Astrocyte of the spinal cord (primary cell): ENCODE measurements around the gene MBOAT7.
A peak's percentile ranks its signal among the peaks of the same experiment; 100 is the strongest.

Experiments
- DNase-seq: peaks from one replicate; pipeline ENCODE4 v3.0.0; 2011; ENCODE audit warnings: low read depth, low spot score
- H3K4me3 ChIP-seq: 2 replicates; pipeline ENCODE4 v1.5.1; 2011; ENCODE audit warnings: low read depth, mild to moderate bottlenecking, low read length, moderate library complexity
- in situ Hi-C: cut with HindIII; loops from 2 replicates; pipeline ENCODE4 v1.10.0; 2017; ENCODE audit warnings: low sequenced_read_pairs
- TF ChIP-seq, protein P1 (sequence below): IDR thresholded peaks from 2 replicates; pipeline ENCODE4 v1.5.1; 2012; ENCODE audit warnings: low read depth, mild to moderate bottlenecking, low read length, inconsistent platforms

The MBOAT7 gene

DNA sequence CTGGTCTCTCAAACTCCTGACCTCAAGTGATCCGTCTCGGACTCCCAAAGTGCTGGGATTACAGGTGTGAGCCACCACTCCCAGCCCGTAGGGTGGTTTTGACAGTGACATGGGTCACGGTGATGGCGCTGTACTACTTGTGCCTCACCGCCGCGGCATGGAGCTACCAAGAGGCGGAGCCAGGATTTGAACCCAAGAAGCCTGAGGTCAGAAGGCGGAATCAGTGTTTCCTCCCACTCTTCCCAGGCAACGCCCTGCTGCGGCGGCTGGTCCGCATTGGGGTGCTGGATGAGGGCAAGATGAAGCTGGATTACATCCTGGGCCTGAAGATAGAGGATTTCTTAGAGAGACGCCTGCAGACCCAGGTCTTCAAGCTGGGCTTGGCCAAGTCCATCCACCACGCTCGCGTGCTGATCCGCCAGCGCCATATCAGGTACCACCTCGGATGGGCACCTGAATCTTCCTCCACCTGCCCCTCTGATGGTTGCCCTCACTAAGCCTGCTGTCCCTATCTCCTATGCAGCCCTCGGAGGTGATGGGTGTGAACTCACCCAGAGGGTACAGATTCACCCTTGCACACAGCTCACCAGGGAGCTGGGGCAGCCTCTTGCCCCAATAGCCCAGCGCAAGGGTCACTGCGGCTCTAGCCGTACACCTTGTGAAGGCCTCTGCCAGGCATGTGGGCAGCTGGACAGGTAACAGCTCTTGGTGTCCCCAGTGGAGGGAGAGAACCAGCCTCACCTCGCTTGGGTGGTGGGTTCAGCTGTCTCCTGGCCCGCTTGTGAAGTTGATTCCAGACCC lies 16.9 kb upstream of the MBOAT7 start:
- in situ Hi-C loops, result no loop called here
- TF ChIP-seq, protein P1, sequence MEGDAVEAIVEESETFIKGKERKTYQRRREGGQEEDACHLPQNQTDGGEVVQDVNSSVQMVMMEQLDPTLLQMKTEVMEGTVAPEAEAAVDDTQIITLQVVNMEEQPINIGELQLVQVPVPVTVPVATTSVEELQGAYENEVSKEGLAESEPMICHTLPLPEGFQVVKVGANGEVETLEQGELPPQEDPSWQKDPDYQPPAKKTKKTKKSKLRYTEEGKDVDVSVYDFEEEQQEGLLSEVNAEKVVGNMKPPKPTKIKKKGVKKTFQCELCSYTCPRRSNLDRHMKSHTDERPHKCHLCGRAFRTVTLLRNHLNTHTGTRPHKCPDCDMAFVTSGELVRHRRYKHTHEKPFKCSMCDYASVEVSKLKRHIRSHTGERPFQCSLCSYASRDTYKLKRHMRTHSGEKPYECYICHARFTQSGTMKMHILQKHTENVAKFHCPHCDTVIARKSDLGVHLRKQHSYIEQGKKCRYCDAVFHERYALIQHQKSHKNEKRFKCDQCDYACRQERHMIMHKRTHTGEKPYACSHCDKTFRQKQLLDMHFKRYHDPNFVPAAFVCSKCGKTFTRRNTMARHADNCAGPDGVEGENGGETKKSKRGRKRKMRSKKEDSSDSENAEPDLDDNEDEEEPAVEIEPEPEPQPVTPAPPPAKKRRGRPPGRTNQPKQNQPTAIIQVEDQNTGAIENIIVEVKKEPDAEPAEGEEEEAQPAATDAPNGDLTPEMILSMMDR, result no peak
- H3K4me3 ChIP-seq, result no peak overlapping the region
- no peak for DNase-seq

DNA sequence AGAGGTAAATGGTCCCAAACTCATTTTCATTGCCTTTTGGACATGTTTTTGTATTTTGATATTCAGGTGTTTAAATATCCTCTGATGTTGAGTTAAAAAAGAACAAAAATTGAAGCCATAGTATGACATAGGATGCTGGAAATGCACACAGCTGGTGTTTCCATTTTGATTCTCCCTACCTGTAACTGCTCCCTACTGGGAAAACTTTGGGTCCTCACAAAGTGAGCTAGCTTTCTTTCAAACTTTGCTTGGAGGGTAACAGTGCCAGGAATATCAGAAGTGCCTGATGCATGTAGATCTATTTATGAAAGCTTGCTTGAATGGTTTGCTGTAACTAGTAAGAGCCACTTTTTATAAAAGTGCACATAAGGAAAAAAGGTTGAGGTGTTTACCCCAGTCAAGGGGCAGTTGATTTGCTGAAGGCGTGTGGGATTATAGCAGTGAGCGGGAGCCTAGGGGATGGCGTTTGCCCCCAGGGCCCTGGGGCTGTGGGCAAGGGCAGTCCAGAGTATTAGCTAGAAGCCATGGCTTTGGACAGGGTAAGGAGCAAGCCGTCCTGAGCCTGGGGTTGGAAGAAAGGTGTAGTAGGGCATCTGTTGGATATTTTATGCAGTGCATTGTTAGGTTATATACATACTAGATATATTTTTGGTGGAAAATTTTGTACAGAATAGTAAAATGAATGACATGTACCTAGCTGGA lies 15.5 kb upstream of the MBOAT7 start:
- TF ChIP-seq, protein P1, result no peak
- H3K4me3 ChIP-seq, result no peak overlapping the region

DNA sequence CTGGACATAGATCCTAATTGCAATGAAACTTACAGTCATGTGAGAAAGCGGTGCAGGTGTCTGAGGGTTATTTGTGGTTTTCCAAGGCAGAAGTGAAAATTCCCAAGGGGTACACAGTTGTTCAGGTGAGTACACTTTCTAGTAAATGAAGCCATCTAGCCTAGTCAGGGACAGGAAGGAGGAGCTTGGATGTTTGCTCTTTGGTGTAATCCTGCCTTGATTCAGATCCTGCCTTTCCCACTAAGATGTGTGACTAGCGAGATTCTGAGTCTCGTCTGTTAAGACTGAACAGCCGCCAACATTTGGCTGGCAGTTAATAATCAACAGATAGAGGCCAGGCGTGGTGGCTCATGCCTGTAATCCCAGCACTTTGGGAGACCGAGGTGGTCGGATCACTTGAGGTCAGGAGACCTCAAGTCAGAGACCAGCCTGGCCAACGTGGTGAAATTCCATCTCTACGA lies 13.8 kb upstream of the MBOAT7 start:
- no peak for DNase-seq
- in situ Hi-C loops, result no loop called here
- TF ChIP-seq, protein P1, result no peak
- no peak overlapping the region for H3K4me3 ChIP-seq

More for the DNA sequence above, 15.5 kb upstream of the MBOAT7 start:
- in situ Hi-C loops, result no loop called here
- no peak for DNase-seq

GRCh38 chr19:54201980-54202379 lies 12.6 kb upstream of the MBOAT7 start:
- DNase-seq, result no peak
- TF ChIP-seq, protein P1, result no peak
- in situ Hi-C loops, result no loop called here
- peak overlapping the region; percentile 95 for H3K4me3 ChIP-seq

GRCh38 chr19:54201172-54201701 lies 11.9 kb upstream of the MBOAT7 start:
- in situ Hi-C loops, result no loop called here
- TF ChIP-seq, protein P1, result no peak
- H3K4me3 ChIP-seq, result peak overlapping the region; percentile 95
- no peak for DNase-seq

DNA sequence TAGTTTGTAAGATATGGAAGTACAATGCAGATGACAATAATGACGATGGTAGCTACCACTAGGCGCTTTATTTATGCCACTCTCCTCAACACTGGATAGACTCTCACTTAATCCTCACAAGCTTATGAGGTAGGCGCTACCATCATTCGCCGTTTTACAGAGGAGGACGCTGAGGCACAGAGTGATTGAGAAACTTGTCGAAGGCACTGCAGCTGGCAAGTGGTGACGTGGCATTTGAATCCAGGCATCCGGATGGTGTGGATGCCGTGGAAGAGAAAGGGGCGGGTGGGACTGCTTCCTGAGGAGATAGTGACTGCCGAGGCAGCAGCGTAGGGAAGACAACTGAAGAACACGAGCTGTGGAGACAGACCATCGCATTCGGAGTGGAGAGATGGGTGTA lies 10.0 kb upstream of the MBOAT7 start:
- TF ChIP-seq, protein P1, result no peak
- in situ Hi-C loops, result no loop called here
- H3K4me3 ChIP-seq, result no peak overlapping the region
- DNase-seq, result no peak
